ENCODE data around the gene PCDHGA1. TPM values are rescaled to one million over a fixed set of nuclear protein-coding genes. Genes with fewer than 3 reads are reported as not detected.
A peak's percentile ranks its signal among the peaks of the same experiment; 100 is the strongest.
"Not testable (repeated sequence)": the region's sequence is repeated elsewhere in the genome, so short reads cannot be mapped to it uniquely, and the experiment has no call there.

The PCDHGA1 gene
- 0.10 to 0.23 TPM (median 0.15 TPM) in 3 replicates for total RNA-seq
- long read RNA-seq = 0 reads

DNA sequence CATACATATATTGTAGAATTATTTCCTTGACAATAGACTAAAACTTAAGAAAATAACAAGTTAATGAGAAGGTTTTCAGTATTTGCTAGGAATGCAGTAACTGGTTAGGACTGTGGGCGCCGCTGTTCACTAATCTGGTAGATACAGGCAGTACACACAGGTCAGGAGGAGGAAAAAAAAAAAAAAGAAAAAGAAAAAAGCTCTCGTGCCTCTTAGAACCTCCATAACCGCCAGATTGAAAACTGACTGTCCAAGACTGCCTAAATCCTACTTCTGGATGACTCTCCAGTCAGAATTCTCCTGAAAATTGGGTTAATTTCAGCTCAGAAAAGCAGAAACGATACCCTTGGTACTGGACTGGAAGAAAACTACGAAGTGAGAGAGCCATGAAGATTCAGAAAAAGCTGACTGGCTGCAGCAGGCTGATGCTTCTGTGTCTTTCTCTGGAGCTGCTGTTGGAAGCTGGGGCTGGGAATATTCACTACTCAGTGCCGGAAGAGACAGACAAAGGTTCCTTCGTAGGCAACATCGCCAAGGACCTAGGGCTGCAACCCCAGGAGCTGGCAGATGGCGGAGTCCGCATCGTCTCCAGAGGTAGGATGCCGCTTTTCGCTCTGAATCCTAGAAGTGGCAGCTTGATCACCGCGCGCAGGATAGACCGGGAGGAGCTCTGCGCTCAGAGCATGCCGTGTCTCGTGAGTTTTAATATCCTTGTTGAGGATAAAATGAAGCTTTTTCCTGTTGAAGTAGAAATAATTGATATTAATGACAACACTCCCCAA lies at the start of gene PCDHGA1:
TSS of gene PCDHGA1 (plus strand) at position 216 of the 782 bp plus-strand sequence.
- Mint-ChIP-seq H3K9me3 (ENCODE audit: low read depth) (peaks cover 52% of the 10 kb centered on the region), H3K4me3 (ENCODE audit: unreplicated experiment) (no peak within 1 kb of the TSS), H3K36me3 (ENCODE audit: low read depth) (peaks cover 9% of the 10 kb centered on the region), H3K27me3 (ENCODE audit: low read depth) (no peaks in the 10 kb centered on the region), H3K4me1 (ENCODE audit: low read depth) (no peaks in the 10 kb centered on the region), H3K27ac (ENCODE audit: unreplicated experiment) (no peak within 1 kb of the TSS)
- no peak for DNase-seq (ENCODE audit: low spot score)
- peak; percentile 21 for TF ChIP-seq CTCF (IDR thresholded peaks at IDR 0.05)

DNA sequence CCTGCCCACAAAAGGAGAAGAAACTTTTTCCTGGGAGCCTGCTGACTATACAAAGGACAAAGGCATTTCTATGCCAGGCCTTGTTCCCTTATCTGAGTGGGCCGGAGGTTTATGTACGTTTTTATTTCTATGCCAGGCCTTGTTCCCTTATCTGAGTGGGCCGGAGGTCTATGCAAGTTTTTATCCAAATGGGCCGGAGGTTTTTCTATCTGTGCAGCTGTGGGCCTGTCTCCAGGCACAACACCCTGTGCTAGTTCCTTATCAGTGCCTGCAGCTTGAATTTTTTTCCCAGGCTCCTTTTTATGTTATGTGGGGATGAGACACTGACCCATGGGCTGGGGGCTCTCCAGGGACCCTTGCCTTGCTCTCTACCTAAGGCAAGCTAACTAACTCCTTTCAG lies 31.9 kb upstream of the PCDHGA1 start:
- Mint-ChIP-seq H3K4me1 (ENCODE audit: low read depth) (no peaks in the 10 kb centered on the region), H3K27ac (ENCODE audit: unreplicated experiment) (no peak overlapping the region), H3K36me3 (ENCODE audit: low read depth) (peaks cover 21% of the 10 kb centered on the region)

DNA sequence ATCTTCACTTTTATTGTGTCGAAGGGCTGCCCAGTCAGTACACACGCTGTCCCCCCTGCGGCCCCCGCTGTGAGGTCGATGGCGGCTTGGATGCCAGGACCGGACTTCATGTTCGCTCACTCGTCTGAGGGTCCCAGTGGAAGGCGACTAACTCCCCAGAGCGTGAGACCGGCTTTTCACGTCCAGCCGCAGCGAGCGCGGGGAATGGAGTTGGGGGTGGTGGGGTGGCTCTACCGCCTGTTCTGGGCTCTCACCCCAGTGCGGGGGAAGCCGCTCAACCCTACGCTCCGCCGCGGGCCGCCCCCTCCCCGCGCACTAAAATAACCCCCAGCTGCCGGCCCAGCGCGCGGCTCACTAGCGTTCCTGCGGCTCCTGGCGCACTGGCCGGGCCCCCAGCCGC lies 26.6 kb upstream of the PCDHGA1 start, which contains the start of gene SLC25A2:
TSS of gene SLC25A2 (minus strand) at position 294 of the 400 bp plus-strand sequence. CDS start at position 110, 184 bp downstream.
- peaks cover 67% of the 10 kb centered on the region for H3K9me3 Mint-ChIP-seq (ENCODE audit: low read depth)
- peaks cover 26% of the 10 kb centered on the region for H3K36me3 Mint-ChIP-seq (ENCODE audit: low read depth)
- H3K4me1 Mint-ChIP-seq (ENCODE audit: low read depth) = peaks cover 7% of the 10 kb centered on the region

More for the DNA sequence above, 31.9 kb upstream of the PCDHGA1 start:
- H3K4me3 Mint-ChIP-seq (ENCODE audit: unreplicated experiment) = no peak overlapping the region
- no peak for DNase-seq (ENCODE audit: low spot score)
- no peaks in the 10 kb centered on the region for H3K27me3 Mint-ChIP-seq (ENCODE audit: low read depth)
- TF ChIP-seq CTCF (IDR thresholded peaks at IDR 0.05) = no peak
- peaks cover 63% of the 10 kb centered on the region for H3K9me3 Mint-ChIP-seq (ENCODE audit: low read depth)

GRCh38 chr5:141306630-141307029 lies 23.7 kb upstream of the PCDHGA1 start:
- H3K27me3 Mint-ChIP-seq (ENCODE audit: low read depth) = no peaks in the 10 kb centered on the region
- H3K9me3 Mint-ChIP-seq (ENCODE audit: low read depth) = peaks cover 70% of the 10 kb centered on the region
- no peak for TF ChIP-seq CTCF (IDR thresholded peaks at IDR 0.05)
- H3K27ac Mint-ChIP-seq (ENCODE audit: unreplicated experiment) = no peak overlapping the region
- peaks cover 13% of the 10 kb centered on the region for H3K4me1 Mint-ChIP-seq (ENCODE audit: low read depth)
- no peak overlapping the region for H3K4me3 Mint-ChIP-seq (ENCODE audit: unreplicated experiment)
- peaks cover 29% of the 10 kb centered on the region for H3K36me3 Mint-ChIP-seq (ENCODE audit: low read depth)
- no peak for DNase-seq (ENCODE audit: low spot score)

More for the DNA sequence above, 26.6 kb upstream of the PCDHGA1 start, which contains the start of gene SLC25A2:
- no peak within 1 kb of the TSS for H3K4me3 Mint-ChIP-seq (ENCODE audit: unreplicated experiment)
- H3K27me3 Mint-ChIP-seq (ENCODE audit: low read depth) = no peaks in the 10 kb centered on the region
- H3K27ac Mint-ChIP-seq (ENCODE audit: unreplicated experiment) = no peak within 1 kb of the TSS
- DNase-seq (ENCODE audit: low spot score) = no peak
- TF ChIP-seq CTCF (IDR thresholded peaks at IDR 0.05) = no peak

DNA sequence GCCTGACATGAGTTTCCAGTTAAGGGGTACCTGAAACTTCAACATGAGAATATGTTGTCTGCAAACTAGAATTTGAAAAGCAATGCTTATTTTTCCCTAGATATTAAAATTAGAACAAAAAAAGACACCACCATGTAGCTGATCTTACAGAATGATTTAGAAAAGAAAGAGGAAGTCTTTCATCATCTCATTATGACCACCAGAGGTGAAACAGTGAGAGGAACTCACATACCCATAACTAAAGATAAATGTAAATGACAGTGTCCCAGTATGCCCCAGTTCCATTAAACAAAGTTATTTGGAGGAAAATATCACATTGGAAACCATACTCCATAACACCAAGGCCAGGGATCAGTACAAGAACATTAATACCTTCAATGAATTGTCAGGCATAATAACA lies 16.6 kb upstream of the PCDHGA1 start:
- no peak overlapping the region for H3K4me3 Mint-ChIP-seq (ENCODE audit: unreplicated experiment)
- peaks cover 71% of the 10 kb centered on the region for H3K9me3 Mint-ChIP-seq (ENCODE audit: low read depth)

GRCh38 chr5:141316963-141317362 lies 13.4 kb upstream of the PCDHGA1 start:
- Mint-ChIP-seq H3K36me3 (ENCODE audit: low read depth) (peaks cover 72% of the 10 kb centered on the region), H3K4me1 (ENCODE audit: low read depth) (peaks cover 27% of the 10 kb centered on the region), H3K9me3 (ENCODE audit: low read depth) (peaks cover 71% of the 10 kb centered on the region)
- H3K27me3 Mint-ChIP-seq (ENCODE audit: low read depth); DNase-seq (ENCODE audit: low spot score); H3K4me3 Mint-ChIP-seq (ENCODE audit: unreplicated experiment); H3K27ac Mint-ChIP-seq (ENCODE audit: unreplicated experiment): not testable (repeated sequence)

More for the DNA sequence above, 16.6 kb upstream of the PCDHGA1 start:
- Mint-ChIP-seq H3K4me1 (ENCODE audit: low read depth) (peaks cover 17% of the 10 kb centered on the region), H3K36me3 (ENCODE audit: low read depth) (peaks cover 62% of the 10 kb centered on the region), H3K27ac (ENCODE audit: unreplicated experiment) (no peak overlapping the region), H3K27me3 (ENCODE audit: low read depth) (no peaks in the 10 kb centered on the region)
- no peak for DNase-seq (ENCODE audit: low spot score)
- no peak for TF ChIP-seq CTCF (IDR thresholded peaks at IDR 0.05)
